Activated CD4-positive, alpha-beta memory T cell treated with anti-CD3 and anti-CD28 coated beads, Interleukin-2, amount 10 ng/mL, durations not matched to agents 7 days and 5 days (primary cell): ENCODE measurements around the gene TGFBR3. TPM values are rescaled to one million over a fixed set of nuclear protein-coding genes. Genes with fewer than 3 reads are reported as not detected.

ENCODE experiments used
- CTCF ChIA-PET: fragments of 350-600 bp; sonication (Branson Sonifier 250); formaldehyde crosslinking; loops from one replicate; lab custom pipeline; 2021; ENCODE audit warnings: antibody characterized with exemption, inconsistent platforms; lab: Charles Lee
- POLR2A ChIA-PET: fragments of 350-600 bp; sonication (Branson Sonifier 250); formaldehyde crosslinking; loops from one replicate; lab custom pipeline; 2021; ENCODE audit warnings: antibody characterized with exemption; lab: Charles Lee
- DNase-seq: peaks from one replicate; pipeline ENCODE4 v3.0.0-alpha.2; 2020
- H3K27ac Mint-ChIP-seq: one replicate; pipeline ENCODE4 v1.8.0; 2021; ENCODE audit warnings: mild to moderate bottlenecking, mixed read lengths
- H3K27me3 Mint-ChIP-seq: one replicate; pipeline ENCODE4 v1.8.0; 2021; ENCODE audit warnings: mixed read lengths
- H3K36me3 Mint-ChIP-seq: one replicate; pipeline ENCODE4 v1.8.0; 2021; ENCODE audit warnings: low read depth, mixed read lengths
- H3K4me1 Mint-ChIP-seq: one replicate; pipeline ENCODE4 v1.8.0; 2021; ENCODE audit warnings: mixed read lengths
- H3K4me3 Mint-ChIP-seq: one replicate; pipeline ENCODE4 v1.8.0; 2021; ENCODE audit warnings: mild to moderate bottlenecking, mixed read lengths
- H3K9me3 Mint-ChIP-seq: one replicate; pipeline ENCODE4 v1.8.0; 2021; ENCODE audit warnings: mixed read lengths
- total RNA-seq, 2 experiments: library from RNA; stranded (reverse); gene quantifications; one replicate each; pipeline ENCODE4 v1.2.3, GENCODE V29; 2021

Gene TGFBR3
- total RNA-seq, 2 experiments from 2014 or later: 35.9 to 41.6 TPM

GRCh38 chr1:91827459-91828321 is 58.3 kb downstream of the TGFBR3 start:
- ChIA-PET POLR2A (no interaction called here), CTCF (no interaction called here)
- H3K4me1 Mint-ChIP-seq: peaks cover 28% of the 10 kb centered on the region
- H3K36me3 Mint-ChIP-seq: peaks cover 5% of the 10 kb centered on the region
- H3K27me3 Mint-ChIP-seq: no peaks in the 10 kb centered on the region
- no peak overlapping the region for H3K27ac Mint-ChIP-seq
- DNase-seq: no peak
- no peak overlapping the region for H3K4me3 Mint-ChIP-seq
- no peaks in the 10 kb centered on the region for H3K9me3 Mint-ChIP-seq

GRCh38 chr1:91827087-91827458 is 58.9 kb downstream of the TGFBR3 start:
- Mint-ChIP-seq H3K4me1 (peaks cover 31% of the 10 kb centered on the region), H3K36me3 (peaks cover 5% of the 10 kb centered on the region), H3K9me3 (no peaks in the 10 kb centered on the region), H3K4me3 (no peak overlapping the region), H3K27me3 (no peaks in the 10 kb centered on the region), H3K27ac (no peak overlapping the region)
- DNase-seq: no peak
- CTCF ChIA-PET: no interaction called here
- POLR2A ChIA-PET: no interaction called here

DNA sequence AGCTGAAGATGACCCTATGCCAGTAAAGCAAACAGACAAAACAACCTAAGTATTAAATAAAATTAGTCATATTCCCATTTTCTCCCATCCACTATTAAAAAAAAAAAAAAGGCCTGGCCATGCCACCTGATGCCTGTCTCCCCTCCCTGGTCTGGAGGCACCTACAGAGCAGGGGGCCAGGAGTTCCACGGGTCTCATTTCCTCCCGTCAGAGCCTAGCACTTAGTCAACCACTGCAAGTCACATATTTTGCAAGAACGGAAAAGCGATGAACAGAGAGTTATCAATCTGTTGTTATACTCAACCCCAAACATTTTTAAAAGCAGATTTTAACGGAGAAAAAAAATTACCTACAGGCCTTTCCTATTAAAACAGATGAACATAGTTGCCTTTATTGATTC is 59.3 kb downstream of the TGFBR3 start:
- no peak overlapping the region for H3K4me3 Mint-ChIP-seq
- ChIA-PET POLR2A (no interaction called here), CTCF (no interaction called here)
- no peak overlapping the region for H3K27ac Mint-ChIP-seq
- DNase-seq: no peak
- peaks cover 34% of the 10 kb centered on the region for H3K4me1 Mint-ChIP-seq
- no peaks in the 10 kb centered on the region for H3K27me3 Mint-ChIP-seq
- H3K9me3 Mint-ChIP-seq: no peaks in the 10 kb centered on the region
- peaks cover 5% of the 10 kb centered on the region for H3K36me3 Mint-ChIP-seq

DNA sequence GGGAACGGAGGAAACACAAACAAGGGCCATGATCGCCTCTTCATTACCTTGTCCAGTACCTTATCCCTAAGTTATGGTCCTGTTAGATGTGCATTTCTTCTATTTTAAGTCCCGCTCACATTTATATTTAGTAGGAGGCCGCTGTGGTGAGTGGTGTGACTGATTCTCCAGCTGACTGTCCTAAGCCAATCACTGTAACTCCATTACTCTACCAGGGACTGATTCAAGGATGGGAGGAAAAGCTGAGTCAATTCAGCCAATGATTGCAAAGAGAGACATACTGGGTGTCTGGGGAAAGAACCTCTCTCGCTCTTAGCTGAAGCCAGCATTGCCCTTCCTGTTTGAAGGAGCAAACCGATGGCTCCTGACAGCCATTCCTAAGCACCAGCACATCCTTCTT is 59.7 kb downstream of the TGFBR3 start:
- CTCF ChIA-PET: no interaction called here
- POLR2A ChIA-PET: no interaction called here
- Mint-ChIP-seq H3K27me3 (no peaks in the 10 kb centered on the region), H3K9me3 (no peaks in the 10 kb centered on the region), H3K27ac (no peak overlapping the region), H3K36me3 (peaks cover 7% of the 10 kb centered on the region), H3K4me3 (no peak overlapping the region), H3K4me1 (peaks cover 35% of the 10 kb centered on the region)
- no peak for DNase-seq

DNA sequence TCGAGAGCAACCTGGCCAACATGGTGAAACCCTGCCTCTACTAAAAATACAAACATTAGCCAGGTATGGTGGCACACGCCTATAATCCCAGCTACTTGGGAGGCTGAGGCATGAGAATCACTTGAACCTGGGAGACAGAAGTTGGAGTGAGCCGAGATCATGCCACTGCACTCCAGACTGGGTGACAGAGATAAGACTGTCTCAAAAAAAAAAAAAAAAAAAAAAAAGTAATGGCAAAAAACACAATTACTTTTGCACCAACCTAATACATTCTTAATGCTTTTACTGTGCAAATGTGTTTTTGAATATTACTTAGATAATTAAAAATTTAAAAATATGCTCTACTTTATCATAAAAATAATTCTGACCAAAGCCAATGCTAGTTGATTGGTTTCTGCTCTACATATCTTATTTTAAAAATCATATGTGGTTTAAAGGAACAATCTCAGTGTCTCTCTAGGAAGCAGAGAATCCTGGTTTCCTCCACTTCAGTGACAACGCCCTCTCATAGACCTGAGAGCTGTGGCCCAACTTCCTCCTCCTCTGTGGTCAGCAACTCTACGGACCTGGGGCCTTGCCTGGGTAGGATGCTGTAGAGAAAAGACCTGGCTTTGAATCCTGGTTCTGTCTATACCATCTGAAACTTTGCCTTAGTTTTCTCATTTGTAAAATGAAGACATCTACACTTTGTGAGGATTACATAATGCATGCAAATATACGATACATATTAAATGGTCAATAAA is 64.7 kb downstream of the TGFBR3 start:
- CTCF ChIA-PET: no interaction called here
- peaks cover 28% of the 10 kb centered on the region for H3K4me1 Mint-ChIP-seq
- H3K27ac Mint-ChIP-seq: no peak overlapping the region
- H3K27me3 Mint-ChIP-seq: no peaks in the 10 kb centered on the region
- POLR2A ChIA-PET: interaction anchor here (1.3 kb wide), 1 partner anchor 69 kb away, joined by 4 read pairs; no protein-coding TSS in a partner anchor
- no peak overlapping the region for H3K4me3 Mint-ChIP-seq
- H3K36me3 Mint-ChIP-seq: peaks cover 9% of the 10 kb centered on the region
- no peak for DNase-seq
- H3K9me3 Mint-ChIP-seq: no peaks in the 10 kb centered on the region

GRCh38 chr1:91819038-91819788 is 66.7 kb downstream of the TGFBR3 start:
- CTCF ChIA-PET: interaction anchor here (1.4 kb wide), 1 partner anchor 64 kb away, joined by 3 read pairs; no protein-coding TSS in a partner anchor
- peaks cover 12% of the 10 kb centered on the region for H3K36me3 Mint-ChIP-seq
- POLR2A ChIA-PET: interaction anchor here (1.1 kb wide), 1 partner anchor 15 kb away, joined by 3 read pairs; no protein-coding TSS in a partner anchor
- no peaks in the 10 kb centered on the region for H3K9me3 Mint-ChIP-seq
- peaks cover 2% of the 10 kb centered on the region for H3K27me3 Mint-ChIP-seq
- no peak overlapping the region for H3K27ac Mint-ChIP-seq
- H3K4me1 Mint-ChIP-seq: peaks cover 34% of the 10 kb centered on the region
- no peak overlapping the region for H3K4me3 Mint-ChIP-seq
- DNase-seq: no peak

GRCh38 chr1:91818713-91818975 is 67.3 kb downstream of the TGFBR3 start:
- Mint-ChIP-seq H3K4me1 (peaks cover 36% of the 10 kb centered on the region), H3K27me3 (peaks cover 2% of the 10 kb centered on the region), H3K36me3 (peaks cover 12% of the 10 kb centered on the region), H3K9me3 (no peaks in the 10 kb centered on the region), H3K27ac (peak overlapping the region; percentile 17), H3K4me3 (no peak overlapping the region)
- ChIA-PET POLR2A (interaction anchor here (1.1 kb wide), 1 partner anchor 15 kb away, joined by 3 read pairs; no protein-coding TSS in a partner anchor), CTCF (interaction anchor here (1.4 kb wide), 1 partner anchor 65 kb away, joined by 3 read pairs; no protein-coding TSS in a partner anchor)
- no peak for DNase-seq

- Mint-ChIP-seq H3K36me3 (peaks cover 12% of the 10 kb centered on the region), H3K9me3 (no peaks in the 10 kb centered on the region), H3K27ac (no peak overlapping the region), H3K4me3 (no peak overlapping the region), H3K4me1 (peaks cover 37% of the 10 kb centered on the region), H3K27me3 (peaks cover 2% of the 10 kb centered on the region)
- DNase-seq: no peak
- ChIA-PET POLR2A (interaction anchor here (0.6 kb wide), 1 partner anchor 269 kb away, joined by 3 read pairs; no protein-coding TSS in a partner anchor), CTCF (no interaction called here)
These were observed 68.6 kb downstream of the TGFBR3 start for GRCh38 chr1:91817211-91817905.

GRCh38 chr1:91816031-91816430 is 69.9 kb downstream of the TGFBR3 start:
- H3K4me1 Mint-ChIP-seq: peaks cover 38% of the 10 kb centered on the region
- ChIA-PET POLR2A (interaction anchor here (0.9 kb wide), 1 partner anchor 264 kb away, joined by 3 read pairs; no protein-coding TSS in a partner anchor), CTCF (no interaction called here)
- peaks cover 2% of the 10 kb centered on the region for H3K27me3 Mint-ChIP-seq
- peaks cover 10% of the 10 kb centered on the region for H3K36me3 Mint-ChIP-seq
- DNase-seq: no peak
- H3K27ac Mint-ChIP-seq: no peak overlapping the region
- H3K4me3 Mint-ChIP-seq: no peak overlapping the region
- H3K9me3 Mint-ChIP-seq: no peaks in the 10 kb centered on the region

DNA sequence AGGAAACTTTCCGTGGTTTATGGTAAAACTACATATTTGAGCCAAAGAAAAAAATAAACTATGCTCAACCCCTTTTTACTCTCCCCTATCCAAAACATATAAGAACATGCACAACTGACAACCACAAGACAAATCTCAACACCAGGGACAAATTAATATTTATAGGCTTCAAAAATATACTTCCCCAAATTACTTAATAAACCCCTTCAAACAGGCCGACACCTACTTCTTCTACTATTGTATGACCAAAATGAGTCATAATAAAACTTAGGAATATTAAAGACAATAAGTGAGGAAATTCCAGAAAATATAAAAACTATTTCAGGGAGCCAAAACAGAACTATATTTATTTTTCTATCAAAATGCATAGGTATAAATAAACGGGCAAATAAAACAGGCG is 71.5 kb downstream of the TGFBR3 start:
- H3K4me3 Mint-ChIP-seq: no peak overlapping the region
- no peaks in the 10 kb centered on the region for H3K9me3 Mint-ChIP-seq
- POLR2A ChIA-PET: no interaction called here
- CTCF ChIA-PET: interaction anchor here (0.6 to 1.0 kb wide), 3 partner anchors 9 to 302 kb away, joined by 3 read pairs; no protein-coding TSS in a partner anchor
- H3K36me3 Mint-ChIP-seq: peaks cover 9% of the 10 kb centered on the region
- DNase-seq: no peak
- H3K27ac Mint-ChIP-seq: no peak overlapping the region
- H3K4me1 Mint-ChIP-seq: peaks cover 44% of the 10 kb centered on the region
- peaks cover 4% of the 10 kb centered on the region for H3K27me3 Mint-ChIP-seq

GRCh38 chr1:91813813-91814212 is 72.1 kb downstream of the TGFBR3 start:
- ChIA-PET CTCF (interaction anchor here (1.0 kb wide), 1 partner anchor 9 kb away, joined by 3 read pairs; no protein-coding TSS in a partner anchor), POLR2A (no interaction called here)
- Mint-ChIP-seq H3K27ac (no peak overlapping the region), H3K27me3 (peaks cover 4% of the 10 kb centered on the region), H3K9me3 (no peaks in the 10 kb centered on the region), H3K36me3 (peaks cover 9% of the 10 kb centered on the region), H3K4me3 (no peak overlapping the region), H3K4me1 (peaks cover 49% of the 10 kb centered on the region)
- DNase-seq: no peak

GRCh38 chr1:91811363-91812025 is 74.5 kb downstream of the TGFBR3 start:
- H3K27ac Mint-ChIP-seq: no peak overlapping the region
- H3K4me1 Mint-ChIP-seq: peaks cover 53% of the 10 kb centered on the region
- no peaks in the 10 kb centered on the region for H3K9me3 Mint-ChIP-seq
- ChIA-PET CTCF (no interaction called here), POLR2A (no interaction called here)
- no peak overlapping the region for H3K4me3 Mint-ChIP-seq
- H3K27me3 Mint-ChIP-seq: peaks cover 4% of the 10 kb centered on the region
- H3K36me3 Mint-ChIP-seq: peaks cover 6% of the 10 kb centered on the region
- DNase-seq: no peak
